ENCODE data around the gene ENPP1. TPM values are rescaled to one million over a fixed set of nuclear protein-coding genes. Genes with fewer than 3 reads are reported as not detected.

Gene ENPP1
- total RNA-seq, 1 experiment from 2014 or later, result 29.7 TPM

DNA sequence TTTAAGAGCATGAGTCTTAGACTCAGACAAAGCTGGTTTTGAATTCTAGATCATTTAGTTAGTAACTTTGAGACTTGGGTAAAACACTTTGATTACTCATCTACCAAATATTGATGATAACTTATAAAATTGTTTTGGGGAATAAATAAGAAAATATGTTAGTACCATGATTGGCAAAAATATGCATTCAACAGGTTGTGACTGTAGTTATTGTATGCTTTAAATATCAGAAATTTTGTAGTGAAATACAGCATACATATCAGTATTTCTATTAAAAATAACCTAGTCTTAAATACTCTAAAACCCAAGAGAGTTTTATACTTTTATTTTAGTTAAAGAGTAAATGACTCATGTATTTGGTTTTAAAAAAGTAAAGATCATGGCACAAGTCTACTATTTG, 68.7 kb downstream of the ENPP1 start:
- Mint-ChIP-seq H3K4me1 (no peaks in the 10 kb centered on the region), H3K27me3 (ENCODE audit: low read depth) (no peaks in the 10 kb centered on the region), H3K27ac (no peak overlapping the region), H3K36me3 (peaks cover 37% of the 10 kb centered on the region), H3K4me3 (no peak overlapping the region), H3K9me3 (no peaks in the 10 kb centered on the region)
- ChIA-PET POLR2A (no interaction called here), CTCF (no interaction called here)
- TF ChIP-seq NR3C1 (CRISPR knock-in tag; conservative IDR thresholded peaks at IDR 0.05; ENCODE audit: low read depth), result no peak
- no peak for TF ChIP-seq GABPB1 (CRISPR knock-in tag; IDR thresholded peaks at IDR 0.05)
- no peak for TF ChIP-seq HMGA2 (CRISPR knock-in tag; IDR thresholded peaks at IDR 0.05)
- TF ChIP-seq RELA (CRISPR knock-in tag; IDR thresholded peaks at IDR 0.05; ENCODE audit: borderline replicate concordance), result no peak
- no peak for TF ChIP-seq CBFB (CRISPR knock-in tag; IDR thresholded peaks at IDR 0.05; ENCODE audit: low read depth)
- TF ChIP-seq, protein P1, sequence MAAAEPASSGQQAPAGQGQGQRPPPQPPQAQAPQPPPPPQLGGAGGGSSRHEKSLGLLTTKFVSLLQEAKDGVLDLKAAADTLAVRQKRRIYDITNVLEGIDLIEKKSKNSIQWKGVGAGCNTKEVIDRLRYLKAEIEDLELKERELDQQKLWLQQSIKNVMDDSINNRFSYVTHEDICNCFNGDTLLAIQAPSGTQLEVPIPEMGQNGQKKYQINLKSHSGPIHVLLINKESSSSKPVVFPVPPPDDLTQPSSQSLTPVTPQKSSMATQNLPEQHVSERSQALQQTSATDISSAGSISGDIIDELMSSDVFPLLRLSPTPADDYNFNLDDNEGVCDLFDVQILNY (CRISPR knock-in tag; IDR thresholded peaks at IDR 0.05), result no peak
- TF ChIP-seq, protein P2, sequence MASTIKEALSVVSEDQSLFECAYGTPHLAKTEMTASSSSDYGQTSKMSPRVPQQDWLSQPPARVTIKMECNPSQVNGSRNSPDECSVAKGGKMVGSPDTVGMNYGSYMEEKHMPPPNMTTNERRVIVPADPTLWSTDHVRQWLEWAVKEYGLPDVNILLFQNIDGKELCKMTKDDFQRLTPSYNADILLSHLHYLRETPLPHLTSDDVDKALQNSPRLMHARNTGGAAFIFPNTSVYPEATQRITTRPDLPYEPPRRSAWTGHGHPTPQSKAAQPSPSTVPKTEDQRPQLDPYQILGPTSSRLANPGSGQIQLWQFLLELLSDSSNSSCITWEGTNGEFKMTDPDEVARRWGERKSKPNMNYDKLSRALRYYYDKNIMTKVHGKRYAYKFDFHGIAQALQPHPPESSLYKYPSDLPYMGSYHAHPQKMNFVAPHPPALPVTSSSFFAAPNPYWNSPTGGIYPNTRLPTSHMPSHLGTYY (CRISPR knock-in tag; IDR thresholded peaks at IDR 0.05), result no peak
- TF ChIP-seq, protein P3, sequence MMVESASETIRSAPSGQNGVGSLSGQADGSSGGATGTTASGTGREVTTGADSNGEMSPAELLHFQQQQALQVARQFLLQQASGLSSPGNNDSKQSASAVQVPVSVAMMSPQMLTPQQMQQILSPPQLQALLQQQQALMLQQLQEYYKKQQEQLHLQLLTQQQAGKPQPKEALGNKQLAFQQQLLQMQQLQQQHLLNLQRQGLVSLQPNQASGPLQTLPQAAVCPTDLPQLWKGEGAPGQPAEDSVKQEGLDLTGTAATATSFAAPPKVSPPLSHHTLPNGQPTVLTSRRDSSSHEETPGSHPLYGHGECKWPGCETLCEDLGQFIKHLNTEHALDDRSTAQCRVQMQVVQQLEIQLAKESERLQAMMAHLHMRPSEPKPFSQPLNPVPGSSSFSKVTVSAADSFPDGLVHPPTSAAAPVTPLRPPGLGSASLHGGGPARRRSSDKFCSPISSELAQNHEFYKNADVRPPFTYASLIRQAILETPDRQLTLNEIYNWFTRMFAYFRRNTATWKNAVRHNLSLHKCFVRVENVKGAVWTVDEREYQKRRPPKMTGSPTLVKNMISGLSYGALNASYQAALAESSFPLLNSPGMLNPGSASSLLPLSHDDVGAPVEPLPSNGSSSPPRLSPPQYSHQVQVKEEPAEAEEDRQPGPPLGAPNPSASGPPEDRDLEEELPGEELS (CRISPR knock-in tag; IDR thresholded peaks at IDR 0.05), result no peak
- TF ChIP-seq SMAD3 (CRISPR knock-in tag; IDR thresholded peaks at IDR 0.05; ENCODE audit: borderline replicate concordance), result no peak
- TF ChIP-seq, protein P4, sequence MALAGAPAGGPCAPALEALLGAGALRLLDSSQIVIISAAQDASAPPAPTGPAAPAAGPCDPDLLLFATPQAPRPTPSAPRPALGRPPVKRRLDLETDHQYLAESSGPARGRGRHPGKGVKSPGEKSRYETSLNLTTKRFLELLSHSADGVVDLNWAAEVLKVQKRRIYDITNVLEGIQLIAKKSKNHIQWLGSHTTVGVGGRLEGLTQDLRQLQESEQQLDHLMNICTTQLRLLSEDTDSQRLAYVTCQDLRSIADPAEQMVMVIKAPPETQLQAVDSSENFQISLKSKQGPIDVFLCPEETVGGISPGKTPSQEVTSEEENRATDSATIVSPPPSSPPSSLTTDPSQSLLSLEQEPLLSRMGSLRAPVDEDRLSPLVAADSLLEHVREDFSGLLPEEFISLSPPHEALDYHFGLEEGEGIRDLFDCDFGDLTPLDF (CRISPR knock-in tag; IDR thresholded peaks at IDR 0.05), result no peak
- TF ChIP-seq, protein P5, sequence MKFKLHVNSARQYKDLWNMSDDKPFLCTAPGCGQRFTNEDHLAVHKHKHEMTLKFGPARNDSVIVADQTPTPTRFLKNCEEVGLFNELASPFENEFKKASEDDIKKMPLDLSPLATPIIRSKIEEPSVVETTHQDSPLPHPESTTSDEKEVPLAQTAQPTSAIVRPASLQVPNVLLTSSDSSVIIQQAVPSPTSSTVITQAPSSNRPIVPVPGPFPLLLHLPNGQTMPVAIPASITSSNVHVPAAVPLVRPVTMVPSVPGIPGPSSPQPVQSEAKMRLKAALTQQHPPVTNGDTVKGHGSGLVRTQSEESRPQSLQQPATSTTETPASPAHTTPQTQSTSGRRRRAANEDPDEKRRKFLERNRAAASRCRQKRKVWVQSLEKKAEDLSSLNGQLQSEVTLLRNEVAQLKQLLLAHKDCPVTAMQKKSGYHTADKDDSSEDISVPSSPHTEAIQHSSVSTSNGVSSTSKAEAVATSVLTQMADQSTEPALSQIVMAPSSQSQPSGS (CRISPR knock-in tag; IDR thresholded peaks at IDR 0.05; ENCODE audit: borderline replicate concordance, low read depth), result no peak
- TF ChIP-seq SOX15 (CRISPR knock-in tag; IDR thresholded peaks at IDR 0.05), result no peak
- DNase-seq (ENCODE audit: low spot score) (no peak), ATAC-seq (no peak)

DNA sequence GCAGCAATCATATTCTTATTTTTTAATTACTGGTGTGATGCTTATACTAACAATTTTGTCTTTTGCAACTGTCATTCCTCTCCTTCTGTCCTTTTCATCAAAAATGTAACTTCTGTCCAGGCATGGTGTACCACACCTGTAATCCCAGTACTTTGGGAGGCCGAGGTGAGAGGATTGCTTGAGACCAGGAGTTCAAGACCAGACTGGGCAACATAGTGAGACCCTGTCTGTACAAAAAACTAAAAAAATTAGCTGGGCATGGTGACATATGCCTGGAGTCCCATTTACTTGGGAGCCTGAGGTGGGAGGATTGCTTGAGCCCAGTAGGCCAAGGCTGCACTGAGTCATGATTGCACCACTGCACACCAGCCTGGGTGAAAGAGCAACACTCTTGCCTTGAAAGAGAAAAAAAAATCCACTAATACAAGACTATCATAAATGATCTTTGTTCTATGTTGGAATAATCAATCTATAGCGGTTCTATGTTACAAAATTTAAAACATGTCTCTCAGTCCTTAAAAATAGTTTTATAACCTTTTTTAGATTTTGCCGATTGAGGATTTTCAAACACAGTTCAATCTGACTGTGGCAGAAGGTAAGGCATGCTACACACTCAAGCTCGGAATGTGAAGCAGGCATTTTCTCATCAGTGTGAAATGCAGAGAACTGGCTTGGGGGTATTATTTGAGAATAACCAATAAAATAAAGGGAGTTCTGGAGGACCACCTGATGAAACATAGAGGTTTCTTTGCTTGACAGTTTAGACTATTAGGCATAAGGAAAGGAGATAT, 70.4 kb downstream of the ENPP1 start:
- no peak overlapping the region for H3K27ac Mint-ChIP-seq
- DNase-seq (ENCODE audit: low spot score) (no peak), ATAC-seq (no peak)
- ChIA-PET POLR2A (no interaction called here), CTCF (no interaction called here)
- H3K27me3 Mint-ChIP-seq (ENCODE audit: low read depth), result no peaks in the 10 kb centered on the region
- H3K36me3 Mint-ChIP-seq, result peaks cover 37% of the 10 kb centered on the region
- TF ChIP-seq IRF2 (CRISPR knock-in tag; IDR thresholded peaks at IDR 0.05; ENCODE audit: borderline replicate concordance, low read depth) (no peak), ZNF121 (CRISPR knock-in tag; IDR thresholded peaks at IDR 0.05) (peak; percentile 87; the same call in 1 of the 2 replicates)
- H3K9me3 Mint-ChIP-seq, result no peaks in the 10 kb centered on the region
- no peaks in the 10 kb centered on the region for H3K4me1 Mint-ChIP-seq
- no peak overlapping the region for H3K4me3 Mint-ChIP-seq

DNA sequence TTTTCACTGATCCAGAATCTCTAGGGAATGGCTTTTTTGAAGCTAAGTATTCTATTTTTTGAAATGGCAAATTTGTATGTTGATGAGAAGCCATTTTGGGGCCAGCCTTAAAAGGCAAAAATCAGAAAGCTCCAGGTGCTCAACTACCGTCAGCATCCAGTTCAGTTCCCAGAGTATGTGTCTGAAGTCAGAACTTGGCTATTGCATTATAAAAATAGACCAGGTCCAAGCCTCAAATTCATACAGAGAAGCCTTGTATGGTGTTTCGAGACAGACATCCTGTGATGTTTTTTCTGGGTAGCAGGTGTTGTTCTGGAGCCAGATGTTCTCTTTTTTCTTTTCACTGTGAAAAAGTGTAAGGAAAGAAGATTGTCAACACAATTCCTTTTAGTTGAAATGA, 75.2 kb downstream of the ENPP1 start:
- peaks cover 3% of the 10 kb centered on the region; the same call in 1 of the 2 replicates for H3K9me3 Mint-ChIP-seq
- no peak overlapping the region for H3K4me3 Mint-ChIP-seq
- ATAC-seq (no peak), DNase-seq (ENCODE audit: low spot score) (no peak)
- H3K27me3 Mint-ChIP-seq (ENCODE audit: low read depth), result no peaks in the 10 kb centered on the region
- peaks cover 53% of the 10 kb centered on the region for H3K36me3 Mint-ChIP-seq
- H3K4me1 Mint-ChIP-seq, result no peaks in the 10 kb centered on the region
- no peak overlapping the region for H3K27ac Mint-ChIP-seq
- POLR2A ChIA-PET, result no interaction called here
- CTCF ChIA-PET, result no interaction called here
- no peak for TF ChIP-seq ETV6 (CRISPR knock-in tag; IDR thresholded peaks at IDR 0.05)
- TF ChIP-seq, protein P6, sequence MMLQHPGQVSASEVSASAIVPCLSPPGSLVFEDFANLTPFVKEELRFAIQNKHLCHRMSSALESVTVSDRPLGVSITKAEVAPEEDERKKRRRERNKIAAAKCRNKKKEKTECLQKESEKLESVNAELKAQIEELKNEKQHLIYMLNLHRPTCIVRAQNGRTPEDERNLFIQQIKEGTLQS (CRISPR knock-in tag; conservative IDR thresholded peaks at IDR 0.05), result no peak
- TF ChIP-seq TCF7 (CRISPR knock-in tag; IDR thresholded peaks at IDR 0.05; ENCODE audit: low read depth), result no peak
- no peak for TF ChIP-seq OVOL2 (CRISPR knock-in tag; IDR thresholded peaks at IDR 0.05; ENCODE audit: borderline replicate concordance)
- TF ChIP-seq SP1 (CRISPR knock-in tag; conservative IDR thresholded peaks at IDR 0.05), result no peak
- no peak for TF ChIP-seq ZNF317 (CRISPR knock-in tag; IDR thresholded peaks at IDR 0.05; ENCODE audit: borderline replicate concordance, low read depth)
- no peak for TF ChIP-seq SMAD3 (CRISPR knock-in tag; IDR thresholded peaks at IDR 0.05; ENCODE audit: borderline replicate concordance)
- TF ChIP-seq, protein P7, sequence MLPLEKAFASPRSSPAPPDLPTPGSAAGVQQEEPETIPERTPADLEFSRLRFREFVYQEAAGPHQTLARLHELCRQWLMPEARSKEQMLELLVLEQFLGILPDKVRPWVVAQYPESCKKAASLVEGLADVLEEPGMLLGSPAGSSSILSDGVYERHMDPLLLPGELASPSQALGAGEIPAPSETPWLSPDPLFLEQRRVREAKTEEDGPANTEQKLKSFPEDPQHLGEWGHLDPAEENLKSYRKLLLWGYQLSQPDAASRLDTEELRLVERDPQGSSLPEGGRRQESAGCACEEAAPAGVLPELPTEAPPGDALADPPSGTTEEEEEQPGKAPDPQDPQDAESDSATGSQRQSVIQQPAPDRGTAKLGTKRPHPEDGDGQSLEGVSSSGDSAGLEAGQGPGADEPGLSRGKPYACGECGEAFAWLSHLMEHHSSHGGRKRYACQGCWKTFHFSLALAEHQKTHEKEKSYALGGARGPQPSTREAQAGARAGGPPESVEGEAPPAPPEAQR (CRISPR knock-in tag; IDR thresholded peaks at IDR 0.05), result no peak
- TF ChIP-seq GRHL2 (CRISPR knock-in tag; IDR thresholded peaks at IDR 0.05; ENCODE audit: insufficient replicate concordance, severe bottlenecking), result no peak
- TF ChIP-seq, protein P4 (CRISPR knock-in tag; IDR thresholded peaks at IDR 0.05), result no peak

All from WTC11 (cell line).